ENCODE measurements around the gene MBD6.
A peak's percentile ranks its signal among the peaks of the same experiment; 100 is the strongest.
"Not testable (repeated sequence)": the region's sequence is repeated elsewhere in the genome, so short reads cannot be mapped to it uniquely, and the experiment has no call there.

The MBD6 gene

GRCh38 chr12:57513266-57513665 lies 9.4 kb upstream of the MBD6 start:
- intact Hi-C loops (cut with DNase I): no loop called here
- no peak for DNase-seq

GRCh38 chr12:57513677-57514076 lies 8.9 kb upstream of the MBD6 start:
- DNase-seq; intact Hi-C loops (cut with DNase I): not testable (repeated sequence)

GRCh38 chr12:57514246-57514645 lies 8.4 kb upstream of the MBD6 start:
- intact Hi-C loops (cut with DNase I): not testable (repeated sequence)

GRCh38 chr12:57514720-57515407 lies 7.8 kb upstream of the MBD6 start:
- DNase-seq: no peak
- intact Hi-C loops (cut with DNase I): no loop called here

More at GRCh38 chr12:57514246-57514645, 8.4 kb upstream of the MBD6 start:
- not testable (repeated sequence) for DNase-seq

- no peak for DNase-seq
- intact Hi-C loops (cut with DNase I): no loop called here
Observed at GRCh38 chr12:57515408-57515933, 7.2 kb upstream of the MBD6 start.

GRCh38 chr12:57515934-57516541 lies 6.6 kb upstream of the MBD6 start:
- intact Hi-C loops (cut with DNase I): no loop called here
- no peak for DNase-seq

GRCh38 chr12:57516617-57517153 lies 5.9 kb upstream of the MBD6 start:
- intact Hi-C loops (cut with DNase I): no loop called here

GRCh38 chr12:57517187-57517586 lies 5.4 kb upstream of the MBD6 start:
- intact Hi-C loops (cut with DNase I): no loop called here

More at GRCh38 chr12:57516617-57517153, 5.9 kb upstream of the MBD6 start:
- no peak for DNase-seq

GRCh38 chr12:57517718-57518117 lies 4.9 kb upstream of the MBD6 start:
- intact Hi-C loops (cut with DNase I): loop anchor here (2.0 kb wide), 1 partner anchor 29 kb away; the partner anchor contains the start of gene MARS1
- not testable (repeated sequence) for DNase-seq

More at GRCh38 chr12:57517187-57517586, 5.4 kb upstream of the MBD6 start:
- no peak for DNase-seq

- no peak for DNase-seq
- intact Hi-C loops (cut with DNase I): loop anchor here (2.0 kb wide), 1 partner anchor 30 kb away; the partner anchor contains the start of gene MARS1
Observed at GRCh38 chr12:57518176-57518919, 4.3 kb upstream of the MBD6 start.

- intact Hi-C loops (cut with DNase I): loop anchor here (2.0 kb wide), 1 partner anchor 30 kb away; the partner anchor contains the start of gene MARS1
- no peak for DNase-seq
Observed at GRCh38 chr12:57518920-57519795, 3.5 kb upstream of the MBD6 start.

GRCh38 chr12:57519796-57520052 lies 2.9 kb upstream of the MBD6 start:
- intact Hi-C loops (cut with DNase I): loop anchor here (2.0 kb wide), 1 partner anchor 31 kb away; the partner anchor contains the start of gene MARS1
- peak in 2 of 10 donors; percentile 20 to 28 for DNase-seq

- intact Hi-C loops (cut with DNase I): no loop called here
- DNase-seq: peak; percentile 97 to 100 (median 99)
Observed at GRCh38 chr12:57520053-57520818, 2.4 kb upstream of the MBD6 start, which contains the start of gene DDIT3. Gene DDIT3, minus strand, starts transcription at chr12:57520514. Its CDS starts 3,108 bp downstream, at chr12:57517406.

- peak in 7 of 10 donors; percentile 23 to 89 (median 49) for DNase-seq
- intact Hi-C loops (cut with DNase I): loop anchor here (2.0 kb wide), 1 partner anchor 25 kb away; the partner anchor contains the start of gene DCTN2
Observed at GRCh38 chr12:57521525-57522010, 1.1 kb upstream of the MBD6 start.

- DNase-seq: peak in 5 of 10 donors; percentile 18 to 86 (median 33)
- intact Hi-C loops (cut with DNase I): loop anchor here (2.0 kb wide), 1 partner anchor 24 kb away; the partner anchor contains the start of gene DCTN2
Observed at GRCh38 chr12:57522887-57523705, 472 bp downstream of the MBD6 start.

GRCh38 chr12:57523706-57524614 lies 1.3 kb downstream of the MBD6 start:
- DNase-seq: no peak
- intact Hi-C loops (cut with DNase I): loop anchor here (2.0 kb wide), 1 partner anchor 23 kb away; the partner anchor contains the start of gene DCTN2

Data from posterior cingulate gyrus (tissue), 11 donors.